SK-N-SH treated with all-trans-retinoic acid at 6 μM for 48 hours (cell line): ENCODE data around the gene TMEM178B.

Experiments used
- ATAC-seq: fragments of 200-7000 bp; cut with Tn5 transposase; 3 replicates; pipeline ENCODE4 v1.9.1; 2020; ENCODE audit warnings: mild to moderate bottlenecking, moderate library complexity
- ARNTL ChIP-seq: fragments of 450-650 bp; formaldehyde crosslinking; IDR thresholded peaks from 2 replicates; pipeline ENCODE4 v1.5.0; 2020; ENCODE audit warnings: low read depth, mild to moderate bottlenecking, moderate library complexity, borderline replicate concordance
- BACH2 ChIP-seq: fragments of 250-450 bp; sonication (Bioruptor Pico); IDR thresholded peaks from 2 replicates; pipeline ENCODE4 v1.9.0; 2021; ENCODE audit warnings: mild to moderate bottlenecking, borderline replicate concordance
- CSDC2 ChIP-seq: fragments of 250-450 bp; sonication (Bioruptor Pico); IDR thresholded peaks from 2 replicates; pipeline ENCODE4 v1.5.0; 2020; ENCODE audit warnings: mild to moderate bottlenecking, moderate library complexity
- CSRNP3 ChIP-seq: fragments of 250-450 bp; sonication (Bioruptor Pico); IDR thresholded peaks from 2 replicates; pipeline ENCODE4 v1.5.1; 2021; ENCODE audit warnings: mild to moderate bottlenecking, moderate library complexity
- ESRRG ChIP-seq: fragments of 250-450 bp; sonication (Bioruptor Pico); IDR thresholded peaks from 2 replicates; pipeline ENCODE4 v1.6.1; 2021; ENCODE audit warnings: mild to moderate bottlenecking
- GLIS3 ChIP-seq: fragments of 250-450 bp; sonication (Bioruptor Pico); IDR thresholded peaks from 2 replicates; pipeline ENCODE4 v1.5.0; 2020; ENCODE audit warnings: mild to moderate bottlenecking, moderate library complexity
- ISL1 ChIP-seq: fragments of 250-450 bp; sonication (Bioruptor Pico); IDR thresholded peaks from 2 replicates; pipeline ENCODE4 v2.1.2; 2022; ENCODE audit warnings: mild to moderate bottlenecking, moderate library complexity
- OSR1 ChIP-seq: fragments of 250-450 bp; sonication (Bioruptor Pico); IDR thresholded peaks from 2 replicates; pipeline ENCODE4 v1.8.0; 2022; ENCODE audit warnings: moderate library complexity, mild to moderate bottlenecking, inconsistent platforms
- PATZ1 ChIP-seq: fragments of 250-450 bp; sonication (Bioruptor Pico); IDR thresholded peaks from 2 replicates; pipeline ENCODE4 v1.8.0; 2020; ENCODE audit warnings: mild to moderate bottlenecking, moderate library complexity, borderline replicate concordance
- PPARA ChIP-seq: fragments of 250-450 bp; sonication (Bioruptor Pico); IDR thresholded peaks from 2 replicates; pipeline ENCODE4 v1.5.0; 2020; ENCODE audit warnings: mild to moderate bottlenecking, borderline replicate concordance
- RARB ChIP-seq: fragments of 250-450 bp; sonication (Bioruptor Pico); IDR thresholded peaks from 2 replicates; pipeline ENCODE4 v1.8.0; 2021; ENCODE audit warnings: mild to moderate bottlenecking, moderate library complexity
- SNAI2 ChIP-seq: fragments of 250-450 bp; sonication (Bioruptor Pico); IDR thresholded peaks from 2 replicates; pipeline ENCODE4 v1.5.0; 2020; ENCODE audit warnings: mild to moderate bottlenecking, moderate library complexity
- TCF4 ChIP-seq: fragments of 250-450 bp; sonication (Bioruptor Pico); IDR thresholded peaks from 2 replicates; pipeline ENCODE4 v1.8.0; 2021; ENCODE audit warnings: mild to moderate bottlenecking, moderate library complexity, borderline replicate concordance
- ZC3H10 ChIP-seq: fragments of 250-450 bp; sonication (Bioruptor Pico); IDR thresholded peaks from 2 replicates; pipeline ENCODE4 v1.5.1; 2021; ENCODE audit warnings: mild to moderate bottlenecking, moderate library complexity
- ZFP3 ChIP-seq: fragments of 250-450 bp; sonication (Bioruptor Pico); IDR thresholded peaks from 2 replicates; pipeline ENCODE4 v1.5.0; 2020; ENCODE audit warnings: mild to moderate bottlenecking, moderate library complexity
- ZNF565 ChIP-seq: fragments of 450-650 bp; formaldehyde crosslinking; conservative IDR thresholded peaks from 2 replicates; pipeline ENCODE4 v1.5.0; 2020; ENCODE audit warnings: low read depth, mild to moderate bottlenecking, moderate library complexity
- ZNF70 ChIP-seq: fragments of 450-650 bp; formaldehyde crosslinking; IDR thresholded peaks from 2 replicates; pipeline ENCODE4 v1.5.0; 2020; ENCODE audit warnings: mild to moderate bottlenecking, moderate library complexity
- ZNF8 ChIP-seq: fragments of 450-650 bp; formaldehyde crosslinking; IDR thresholded peaks from 2 replicates; pipeline ENCODE4 v1.5.0; 2020; ENCODE audit warnings: mild to moderate bottlenecking, moderate library complexity
- TF ChIP-seq, protein P1 (sequence below): fragments of 250-450 bp; sonication (Bioruptor Pico); IDR thresholded peaks from 2 replicates; pipeline ENCODE4 v1.5.1; 2020; ENCODE audit warnings: low read depth, mild to moderate bottlenecking, moderate library complexity
- TF ChIP-seq, protein P2 (sequence below): fragments of 250-450 bp; sonication (Bioruptor Pico); IDR thresholded peaks from 2 replicates; pipeline ENCODE4 v1.8.0; 2021; ENCODE audit warnings: low read depth, mild to moderate bottlenecking, moderate library complexity, borderline replicate concordance

Gene TMEM178B

DNA sequence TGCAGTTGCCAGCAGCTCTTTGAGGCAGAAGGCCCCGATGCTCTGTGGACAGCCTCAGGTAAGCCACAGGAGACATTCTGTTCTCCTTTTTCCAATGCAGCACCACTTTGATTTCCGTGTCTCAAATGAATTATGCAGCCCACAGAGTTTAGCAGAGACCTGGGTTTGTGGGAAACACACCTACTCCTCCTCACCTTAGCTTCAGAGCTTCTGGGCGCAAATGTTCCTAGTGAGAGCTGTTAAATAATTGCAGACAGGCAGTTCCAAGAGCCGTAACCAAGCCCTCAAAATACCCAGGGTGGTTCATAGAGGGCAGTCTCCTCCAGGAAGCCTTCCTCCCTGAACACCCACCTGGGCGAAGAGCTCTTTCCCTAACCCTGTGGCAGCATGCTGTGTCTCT lies 408.1 kb downstream of the TMEM178B start:
- TF ChIP-seq ESRRG (CRISPR knock-in tag) (no peak), ZNF70 (CRISPR knock-in tag) (no peak), PATZ1 (CRISPR knock-in tag) (no peak), CSDC2 (CRISPR knock-in tag) (no peak), ARNTL (CRISPR knock-in tag) (no peak), TCF4 (no peak), CSRNP3 (CRISPR knock-in tag) (no peak), OSR1 (CRISPR knock-in tag) (no peak), ZNF565 (CRISPR knock-in tag) (no peak), ISL1 (CRISPR knock-in tag) (no peak)
- no peak for ATAC-seq

DNA sequence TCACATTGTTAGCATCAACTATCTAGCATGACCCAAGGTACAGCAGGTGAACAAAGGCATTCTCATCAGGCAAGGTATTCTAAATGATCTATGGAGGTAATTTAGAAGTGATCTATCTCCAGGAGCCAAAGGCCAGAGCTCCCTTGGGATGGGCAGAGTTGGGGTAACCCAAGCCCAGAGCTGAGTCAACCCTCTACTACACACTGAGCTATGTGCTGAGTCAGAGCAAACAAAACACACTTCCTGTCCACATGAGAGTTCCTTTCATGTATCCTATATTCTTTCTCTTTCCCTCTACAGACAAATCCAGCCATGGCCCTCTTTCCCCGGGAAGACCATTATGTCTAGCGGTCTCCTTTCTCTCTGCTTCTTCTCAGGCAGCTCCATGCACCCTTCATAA lies 409.2 kb downstream of the TMEM178B start:
- no peak for ATAC-seq
- TF ChIP-seq TCF4, result no peak
- TF ChIP-seq CSRNP3 (CRISPR knock-in tag), result no peak

DNA sequence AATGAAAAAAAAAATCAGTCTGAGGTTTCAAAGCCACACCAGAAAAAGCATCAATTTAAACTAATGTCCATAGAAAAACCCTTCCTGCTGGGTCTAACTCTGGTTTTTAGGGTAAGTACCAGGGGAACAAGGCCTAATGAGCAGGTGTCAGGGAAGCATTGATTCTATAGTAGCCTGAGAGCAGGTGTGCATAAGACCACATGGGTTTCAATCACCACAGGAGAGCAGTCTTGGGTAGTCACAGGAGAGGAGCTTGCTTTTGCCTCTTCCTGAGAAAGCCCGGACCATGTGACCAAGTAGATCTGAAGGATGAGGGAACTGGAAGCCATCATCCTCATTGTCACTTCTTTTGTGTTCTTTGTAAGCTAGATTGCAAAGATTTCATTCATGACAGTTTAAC lies 411.0 kb downstream of the TMEM178B start:
- no peak for TF ChIP-seq ESRRG (CRISPR knock-in tag)
- TF ChIP-seq ZFP3 (CRISPR knock-in tag), result no peak
- TF ChIP-seq GLIS3 (CRISPR knock-in tag), result no peak
- TF ChIP-seq PPARA (CRISPR knock-in tag), result no peak
- TF ChIP-seq ARNTL (CRISPR knock-in tag), result no peak
- no peak for TF ChIP-seq ISL1 (CRISPR knock-in tag)
- TF ChIP-seq ZC3H10 (CRISPR knock-in tag), result no peak
- no peak for TF ChIP-seq TCF4
- TF ChIP-seq CSDC2 (CRISPR knock-in tag), result no peak
- no peak for TF ChIP-seq RARB (CRISPR knock-in tag)
- ATAC-seq, result no peak

DNA sequence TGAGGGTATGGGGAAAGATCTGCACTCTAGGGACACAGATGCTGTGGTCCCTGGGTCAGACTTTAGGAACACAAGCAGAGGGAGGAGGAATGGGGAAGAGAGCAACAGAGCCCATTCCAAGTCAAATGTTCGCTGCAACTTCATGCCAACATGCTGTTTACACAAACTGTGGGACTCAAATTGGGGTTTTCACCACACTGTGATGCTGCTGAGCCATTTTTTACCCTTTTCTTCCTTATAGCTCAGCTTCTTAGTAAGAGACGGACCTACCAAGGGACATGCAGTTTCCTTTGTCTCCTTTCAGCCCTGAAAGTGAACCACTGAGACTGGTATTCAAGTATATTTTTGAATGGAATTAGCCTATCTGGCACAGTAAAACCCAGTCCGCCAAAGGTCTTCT lies 413.1 kb downstream of the TMEM178B start:
- TF ChIP-seq ZNF8 (CRISPR knock-in tag), result no peak
- no peak for TF ChIP-seq ZNF70 (CRISPR knock-in tag)
- no peak for TF ChIP-seq PPARA (CRISPR knock-in tag)
- no peak for TF ChIP-seq CSRNP3 (CRISPR knock-in tag)
- TF ChIP-seq, protein P1, sequence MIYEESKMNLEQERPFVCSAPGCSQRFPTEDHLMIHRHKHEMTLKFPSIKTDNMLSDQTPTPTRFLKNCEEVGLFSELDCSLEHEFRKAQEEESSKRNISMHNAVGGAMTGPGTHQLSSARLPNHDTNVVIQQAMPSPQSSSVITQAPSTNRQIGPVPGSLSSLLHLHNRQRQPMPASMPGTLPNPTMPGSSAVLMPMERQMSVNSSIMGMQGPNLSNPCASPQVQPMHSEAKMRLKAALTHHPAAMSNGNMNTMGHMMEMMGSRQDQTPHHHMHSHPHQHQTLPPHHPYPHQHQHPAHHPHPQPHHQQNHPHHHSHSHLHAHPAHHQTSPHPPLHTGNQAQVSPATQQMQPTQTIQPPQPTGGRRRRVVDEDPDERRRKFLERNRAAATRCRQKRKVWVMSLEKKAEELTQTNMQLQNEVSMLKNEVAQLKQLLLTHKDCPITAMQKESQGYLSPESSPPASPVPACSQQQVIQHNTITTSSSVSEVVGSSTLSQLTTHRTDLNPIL (CRISPR knock-in tag), result no peak
- TF ChIP-seq ZFP3 (CRISPR knock-in tag), result no peak
- TF ChIP-seq CSDC2 (CRISPR knock-in tag), result no peak
- no peak for TF ChIP-seq ARNTL (CRISPR knock-in tag)
- no peak for TF ChIP-seq GLIS3 (CRISPR knock-in tag)
- no peak for TF ChIP-seq ZNF565 (CRISPR knock-in tag)
- TF ChIP-seq OSR1 (CRISPR knock-in tag), result no peak
- TF ChIP-seq ISL1 (CRISPR knock-in tag), result no peak
- ATAC-seq, result no peak

- ATAC-seq, result no peak
- TF ChIP-seq ZNF565 (CRISPR knock-in tag), result no peak
- TF ChIP-seq PPARA (CRISPR knock-in tag), result no peak
- TF ChIP-seq BACH2, result no peak
- no peak for TF ChIP-seq PATZ1 (CRISPR knock-in tag)
- TF ChIP-seq, protein P2, sequence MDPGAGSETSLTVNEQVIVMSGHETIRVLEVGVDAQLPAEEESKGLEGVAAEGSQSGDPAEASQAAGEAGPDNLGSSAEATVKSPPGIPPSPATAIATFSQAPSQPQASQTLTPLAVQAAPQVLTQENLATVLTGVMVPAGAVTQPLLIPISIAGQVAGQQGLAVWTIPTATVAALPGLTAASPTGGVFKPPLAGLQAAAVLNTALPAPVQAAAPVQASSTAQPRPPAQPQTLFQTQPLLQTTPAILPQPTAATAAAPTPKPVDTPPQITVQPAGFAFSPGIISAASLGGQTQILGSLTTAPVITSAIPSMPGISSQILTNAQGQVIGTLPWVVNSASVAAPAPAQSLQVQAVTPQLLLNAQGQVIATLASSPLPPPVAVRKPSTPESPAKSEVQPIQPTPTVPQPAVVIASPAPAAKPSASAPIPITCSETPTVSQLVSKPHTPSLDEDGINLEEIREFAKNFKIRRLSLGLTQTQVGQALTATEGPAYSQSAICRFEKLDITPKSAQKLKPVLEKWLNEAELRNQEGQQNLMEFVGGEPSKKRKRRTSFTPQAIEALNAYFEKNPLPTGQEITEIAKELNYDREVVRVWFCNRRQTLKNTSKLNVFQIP (CRISPR knock-in tag), result no peak
- TF ChIP-seq SNAI2 (CRISPR knock-in tag), result no peak
- TF ChIP-seq ZNF70 (CRISPR knock-in tag), result no peak
- no peak for TF ChIP-seq TCF4
- no peak for TF ChIP-seq ARNTL (CRISPR knock-in tag)
Observed at GRCh38 chr7:141490474-141490873, 416.6 kb downstream of the TMEM178B start.
